NCI-H524 treated with DMSO at 0.1 percent for 48 hours (cell line): Measurements from ENCODE around the gene GJB4.

Source experiments
- DNase-seq: peaks from one replicate; lab custom pipeline; 2025; lab: John Stamatoyannopoulos, UW

The GJB4 gene

DNA sequence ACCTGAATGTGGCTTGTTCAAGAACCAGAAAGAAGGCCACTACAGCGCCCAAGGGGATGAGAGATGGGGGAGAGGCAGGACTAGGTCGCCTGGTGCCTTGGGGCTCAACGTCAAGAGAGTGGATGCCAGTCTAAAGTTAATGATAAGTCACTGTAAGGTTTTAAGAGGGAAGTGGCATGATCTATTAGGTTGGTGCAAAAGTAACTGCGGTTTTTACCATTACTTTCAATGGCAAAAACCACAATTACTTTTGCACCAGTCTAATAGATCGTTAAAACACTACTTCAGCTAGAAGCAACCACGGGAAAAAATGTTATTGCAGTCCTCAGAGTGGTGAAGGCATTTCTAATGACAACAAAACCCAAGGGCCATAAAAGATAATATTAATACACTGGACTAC, 18.8 kb downstream of the GJB4 start:
- no peak for DNase-seq

DNA sequence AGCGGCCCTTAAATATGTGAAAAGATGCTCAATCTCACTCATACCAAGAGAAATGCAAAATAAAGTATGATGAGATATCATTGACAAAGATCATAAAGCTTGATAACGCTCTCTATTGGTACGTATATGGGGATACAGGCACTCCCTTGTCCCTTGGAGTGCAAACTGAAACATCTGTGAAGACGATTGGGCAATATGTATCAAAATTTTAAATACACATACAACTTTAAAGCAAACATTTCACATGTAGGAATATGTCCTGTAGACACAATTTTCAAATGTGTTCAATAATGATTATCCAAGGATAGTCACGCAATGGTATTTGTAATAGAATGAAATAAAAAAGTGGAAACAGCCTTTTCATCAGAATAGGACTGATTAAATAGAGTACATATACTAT, 19.5 kb downstream of the GJB4 start:
- DNase-seq, result no peak

DNA sequence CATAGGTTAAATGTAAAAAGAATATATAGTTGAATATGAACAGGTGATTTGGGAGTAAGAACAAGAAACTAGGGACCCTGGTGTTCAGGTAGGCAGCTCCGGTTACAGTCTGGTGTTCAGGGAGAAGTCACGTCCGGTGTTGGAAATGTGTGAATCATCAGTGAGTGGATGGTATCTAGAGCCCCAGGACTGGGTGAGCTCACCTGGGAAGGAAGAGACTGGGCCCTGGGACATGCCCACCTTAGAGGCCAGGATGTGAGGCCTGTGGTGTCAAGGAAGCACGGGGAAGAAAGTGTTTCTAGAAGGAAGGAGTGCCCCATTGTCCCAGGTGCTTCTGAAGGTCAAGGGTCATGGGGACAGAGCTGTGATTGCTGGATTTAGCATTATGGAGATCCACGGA, 20.0 kb downstream of the GJB4 start:
- DNase-seq, result no peak

DNA sequence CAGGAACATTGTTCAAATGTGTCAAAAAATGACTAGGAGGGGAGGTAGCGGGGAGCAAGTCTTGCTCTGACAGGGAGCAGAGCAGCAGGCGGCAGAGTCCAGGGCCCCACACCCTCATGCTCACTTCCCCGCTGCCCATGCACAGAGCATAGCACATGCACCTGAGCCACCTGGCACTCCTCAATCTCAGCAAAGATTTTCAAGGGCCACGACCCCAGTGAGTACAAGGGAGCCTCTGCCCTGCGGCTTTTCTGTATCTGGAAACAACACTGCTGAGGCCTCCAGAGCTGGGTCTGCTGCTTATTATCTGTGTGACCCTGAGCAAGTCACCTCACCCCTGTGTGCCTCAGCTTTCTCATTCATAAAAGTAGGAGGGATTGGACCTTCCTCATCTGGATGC, 20.4 kb downstream of the GJB4 start:
- no peak for DNase-seq

DNA sequence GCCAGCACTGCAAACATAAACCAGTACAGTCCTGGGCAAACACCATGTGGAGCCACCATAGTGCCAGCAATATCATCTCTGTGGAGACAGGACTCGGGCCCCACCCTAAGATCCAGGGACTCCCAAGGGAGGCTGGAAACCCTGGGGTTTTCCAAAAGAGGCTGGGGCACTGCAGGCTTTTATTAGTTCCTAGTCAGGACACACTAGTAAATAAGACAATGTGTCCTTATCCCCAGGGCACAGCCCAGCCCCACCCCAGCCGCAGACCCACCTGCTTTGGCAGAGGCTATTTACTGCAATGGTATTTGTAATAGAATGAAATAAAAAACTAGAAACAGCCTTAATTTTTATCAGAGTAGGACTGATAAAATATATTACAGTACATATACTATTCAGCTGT, 21.0 kb downstream of the GJB4 start:
- DNase-seq, result no peak

DNA sequence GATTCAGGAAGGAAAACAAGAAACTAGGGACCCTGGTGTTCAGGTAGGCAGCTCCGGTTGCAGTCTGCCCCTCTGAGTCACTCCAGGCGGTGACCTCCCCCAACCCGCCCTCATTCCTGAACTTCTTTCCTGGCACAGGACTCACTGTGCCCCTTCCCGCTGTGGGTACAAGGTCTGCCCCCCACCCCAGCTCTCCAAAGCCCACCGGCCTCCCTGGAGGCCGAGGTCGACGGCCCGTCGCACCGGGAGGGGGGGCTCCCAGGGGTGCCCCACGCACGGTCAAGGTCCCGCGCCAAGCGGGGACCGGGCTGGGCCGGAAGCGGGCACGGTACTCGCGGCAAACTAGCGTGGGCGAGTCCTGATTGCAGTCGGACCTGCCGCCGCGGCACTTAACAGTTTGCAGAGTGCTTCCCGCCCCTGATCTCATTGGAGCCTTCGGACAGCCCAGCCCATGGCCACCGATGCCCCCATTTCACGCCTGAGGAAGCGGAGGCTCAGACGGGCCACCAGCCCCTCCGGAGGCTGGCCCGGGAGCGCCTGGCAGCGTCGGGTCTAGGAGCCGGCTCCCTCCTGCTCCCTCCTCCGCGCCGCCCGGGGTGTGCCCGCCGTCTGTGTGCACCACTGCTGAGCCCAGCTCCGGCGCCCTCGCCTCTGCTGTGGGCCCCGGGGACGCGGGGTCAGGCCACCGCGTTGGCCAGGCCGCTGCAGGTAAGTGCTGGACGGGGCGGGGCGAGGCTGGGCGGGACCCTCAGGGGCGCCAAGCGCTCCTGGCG, 21.7 kb downstream of the GJB4 start, which contains the start of gene GJB3:
Gene GJB3, plus strand, starts transcription at position 144 of the 773 bp plus-strand sequence. CDS start 3,549 bp downstream, outside the sequence.
- no peak for DNase-seq

DNA sequence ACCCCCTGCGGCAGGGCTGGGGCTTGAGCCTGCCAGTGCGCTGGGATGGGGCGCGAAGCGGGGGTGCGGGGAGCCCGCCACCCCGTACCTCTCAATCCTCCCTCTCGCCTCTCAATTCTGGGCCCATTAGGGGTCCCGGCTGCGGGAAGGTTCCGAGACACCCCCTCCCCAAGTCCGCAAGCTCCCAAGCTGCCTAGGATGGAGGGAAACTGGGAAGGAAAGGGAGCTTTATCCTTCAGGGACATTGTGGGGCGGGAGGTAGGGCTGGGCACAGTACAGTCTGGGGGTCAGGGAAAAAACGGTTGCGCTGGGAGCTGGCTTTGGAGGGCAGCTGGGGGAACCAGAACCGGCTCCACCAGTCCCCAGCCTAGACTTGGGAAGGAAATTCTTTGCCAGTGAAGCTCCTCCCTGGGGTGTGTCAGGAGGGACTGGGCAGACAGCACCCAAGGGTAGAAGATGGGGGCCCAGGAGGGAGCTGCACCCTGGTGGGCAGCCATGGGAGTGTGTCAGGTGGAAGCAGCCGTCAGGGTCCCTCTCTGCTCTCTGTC, 22.4 kb downstream of the GJB4 start:
- DNase-seq, result no peak

DNA sequence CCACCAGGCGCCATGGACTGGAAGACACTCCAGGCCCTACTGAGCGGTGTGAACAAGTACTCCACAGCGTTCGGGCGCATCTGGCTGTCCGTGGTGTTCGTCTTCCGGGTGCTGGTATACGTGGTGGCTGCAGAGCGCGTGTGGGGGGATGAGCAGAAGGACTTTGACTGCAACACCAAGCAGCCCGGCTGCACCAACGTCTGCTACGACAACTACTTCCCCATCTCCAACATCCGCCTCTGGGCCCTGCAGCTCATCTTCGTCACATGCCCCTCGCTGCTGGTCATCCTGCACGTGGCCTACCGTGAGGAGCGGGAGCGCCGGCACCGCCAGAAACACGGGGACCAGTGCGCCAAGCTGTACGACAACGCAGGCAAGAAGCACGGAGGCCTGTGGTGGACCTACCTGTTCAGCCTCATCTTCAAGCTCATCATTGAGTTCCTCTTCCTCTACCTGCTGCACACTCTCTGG, 25.2 kb downstream of the GJB4 start:
- DNase-seq, result no peak

DNA sequence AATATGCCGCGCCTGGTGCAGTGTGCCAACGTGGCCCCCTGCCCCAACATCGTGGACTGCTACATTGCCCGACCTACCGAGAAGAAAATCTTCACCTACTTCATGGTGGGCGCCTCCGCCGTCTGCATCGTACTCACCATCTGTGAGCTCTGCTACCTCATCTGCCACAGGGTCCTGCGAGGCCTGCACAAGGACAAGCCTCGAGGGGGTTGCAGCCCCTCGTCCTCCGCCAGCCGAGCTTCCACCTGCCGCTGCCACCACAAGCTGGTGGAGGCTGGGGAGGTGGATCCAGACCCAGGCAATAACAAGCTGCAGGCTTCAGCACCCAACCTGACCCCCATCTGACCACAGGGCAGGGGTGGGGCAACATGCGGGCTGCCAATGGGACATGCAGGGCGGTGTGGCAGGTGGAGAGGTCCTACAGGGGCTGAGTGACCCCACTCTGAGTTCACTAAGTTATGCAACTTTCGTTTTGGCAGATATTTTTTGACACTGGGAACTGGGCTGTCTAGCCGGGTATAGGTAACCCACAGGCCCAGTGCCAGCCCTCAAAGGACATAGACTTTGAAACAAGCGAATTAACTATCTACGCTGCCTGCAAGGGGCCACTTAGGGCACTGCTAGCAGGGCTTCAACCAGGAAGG, 25.8 kb downstream of the GJB4 start:
- no peak for DNase-seq

DNA sequence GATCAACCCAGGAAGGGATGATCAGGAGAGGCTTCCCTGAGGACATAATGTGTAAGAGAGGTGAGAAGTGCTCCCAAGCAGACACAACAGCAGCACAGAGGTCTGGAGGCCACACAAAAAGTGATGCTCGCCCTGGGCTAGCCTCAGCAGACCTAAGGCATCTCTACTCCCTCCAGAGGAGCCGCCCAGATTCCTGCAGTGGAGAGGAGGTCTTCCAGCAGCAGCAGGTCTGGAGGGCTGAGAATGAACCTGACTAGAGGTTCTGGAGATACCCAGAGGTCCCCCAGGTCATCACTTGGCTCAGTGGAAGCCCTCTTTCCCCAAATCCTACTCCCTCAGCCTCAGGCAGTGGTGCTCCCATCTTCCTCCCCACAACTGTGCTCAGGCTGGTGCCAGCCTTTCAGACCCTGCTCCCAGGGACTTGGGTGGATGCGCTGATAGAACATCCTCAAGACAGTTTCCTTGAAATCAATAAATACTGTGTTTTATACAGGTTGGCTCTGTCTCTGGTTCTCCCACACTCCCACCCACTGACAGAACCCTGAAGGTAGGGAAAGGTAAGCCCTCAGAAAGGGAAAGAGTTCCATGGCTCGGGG, 26.4 kb downstream of the GJB4 start:
- no peak for DNase-seq

DNA sequence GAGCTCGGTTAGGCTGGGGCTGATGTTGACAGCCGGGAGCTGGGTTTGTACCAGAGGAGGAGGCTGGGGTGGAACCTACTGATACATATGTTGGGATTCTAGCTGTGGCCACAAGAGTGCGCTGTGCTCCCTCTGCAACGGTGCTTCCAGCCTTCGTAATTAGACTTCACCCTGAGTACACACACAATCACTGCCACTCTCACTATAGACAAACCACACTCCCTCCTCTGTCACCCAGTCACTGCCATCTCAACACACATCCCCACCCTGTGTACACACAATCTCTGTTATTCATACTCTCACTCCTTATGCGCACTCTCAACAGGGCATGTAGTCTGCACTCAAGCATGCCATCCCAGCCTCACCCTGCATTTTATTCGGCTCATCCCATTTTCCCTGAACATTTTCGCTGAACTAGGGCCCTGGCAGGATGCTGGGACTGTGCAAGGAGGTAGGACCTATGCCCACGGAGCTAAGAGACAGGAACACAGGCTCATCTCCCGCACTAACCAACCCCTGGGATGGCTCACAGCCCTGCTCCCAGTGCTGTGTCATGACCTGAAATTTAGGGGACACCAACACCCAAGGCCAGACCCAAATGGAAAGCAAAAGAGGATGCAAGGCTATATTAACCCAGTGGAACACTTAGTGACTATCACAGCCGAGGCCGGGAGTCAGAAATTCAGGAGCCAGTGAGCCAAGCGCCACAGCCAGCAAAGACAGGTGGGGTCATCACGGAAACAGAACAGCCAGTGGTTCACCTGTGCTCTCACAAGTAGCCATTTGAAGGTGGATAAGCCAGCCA, 27.2 kb downstream of the GJB4 start:
- DNase-seq, result peak; percentile 53

DNA sequence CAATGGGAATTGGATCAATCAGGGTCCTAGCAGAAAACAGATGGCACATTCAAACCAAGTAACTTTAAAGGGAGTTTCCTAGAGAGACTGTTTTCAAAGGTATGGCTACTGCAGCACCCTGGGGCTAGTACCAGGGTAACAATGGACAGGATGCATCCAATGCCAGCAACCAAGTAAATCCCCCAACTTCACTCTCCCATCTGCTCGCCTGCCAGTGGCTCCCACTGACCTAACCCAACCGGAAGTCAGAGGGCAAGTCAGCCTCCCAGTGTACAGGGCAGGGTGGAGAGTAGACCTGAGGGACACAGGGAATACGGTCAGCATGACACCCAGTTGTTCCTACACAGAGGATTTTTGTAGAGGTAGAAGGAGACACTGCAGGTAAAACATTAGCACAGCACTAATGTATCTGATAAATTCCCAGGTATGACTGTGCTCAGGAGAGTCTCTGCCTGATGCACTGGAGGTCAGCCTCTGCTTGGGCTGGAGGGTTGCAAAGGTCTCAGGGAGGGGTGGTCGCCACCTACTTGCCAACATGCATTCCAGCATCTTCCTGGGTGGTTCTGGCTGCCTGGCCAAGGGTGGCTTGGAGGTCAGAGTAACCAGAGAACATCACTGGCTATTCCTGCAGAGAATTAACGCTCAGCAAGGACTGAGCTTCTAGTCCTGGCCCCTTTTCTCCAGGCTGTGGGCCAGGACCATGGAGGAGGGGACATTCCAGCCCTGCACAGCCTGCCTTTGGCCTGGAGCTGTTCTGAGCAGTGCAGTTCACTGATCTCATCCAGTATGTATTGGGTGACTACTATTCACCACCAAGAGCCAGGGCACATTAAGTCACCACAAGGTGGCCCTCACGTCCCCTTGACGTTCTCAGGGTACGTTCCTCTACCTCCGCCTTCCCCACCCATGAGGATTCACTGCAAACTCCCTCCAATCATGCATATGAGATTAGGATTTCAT, 28.2 kb downstream of the GJB4 start:
- DNase-seq, result peak; percentile 22

DNA sequence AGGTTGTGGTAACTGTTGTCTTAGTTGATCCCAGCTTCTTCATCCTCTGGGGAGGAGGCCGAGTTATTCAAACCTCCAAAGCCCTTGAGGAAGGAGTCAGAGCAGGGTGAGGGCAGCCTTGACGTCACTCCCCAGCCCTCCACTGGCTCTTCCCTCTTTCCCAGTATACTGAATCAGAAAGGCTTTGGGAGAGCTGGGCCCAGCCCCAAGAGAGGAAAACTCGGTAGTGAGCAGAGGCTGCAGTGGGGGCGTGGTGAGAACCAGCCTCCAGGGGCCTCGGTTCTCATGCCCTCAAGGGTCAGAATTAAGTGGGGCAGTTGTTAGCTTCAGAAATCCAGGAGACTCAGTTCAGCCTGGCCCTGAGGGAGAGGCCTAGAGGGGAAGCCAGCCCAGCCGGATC, 31.4 kb downstream of the GJB4 start:
- no peak for DNase-seq

DNA sequence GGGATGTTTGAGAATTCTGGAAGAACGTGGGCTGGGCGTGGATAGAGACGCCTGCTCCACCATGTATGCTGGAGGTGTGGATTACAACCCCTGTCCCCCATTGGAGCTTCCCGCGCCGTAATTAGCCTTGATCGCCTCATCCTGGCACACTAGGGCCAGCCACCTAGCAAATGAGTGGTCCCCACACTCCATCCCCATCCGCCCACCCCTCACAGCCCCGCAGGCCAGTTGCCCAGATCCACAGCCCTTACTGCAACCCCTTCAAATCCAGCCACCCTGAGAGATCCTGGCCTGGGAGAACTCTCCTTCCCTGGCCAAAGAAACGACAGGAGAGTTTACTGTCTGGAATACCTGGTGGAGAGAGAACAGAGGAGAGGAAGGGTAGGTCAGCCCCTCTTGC, 32.9 kb downstream of the GJB4 start:
- no peak for DNase-seq

DNA sequence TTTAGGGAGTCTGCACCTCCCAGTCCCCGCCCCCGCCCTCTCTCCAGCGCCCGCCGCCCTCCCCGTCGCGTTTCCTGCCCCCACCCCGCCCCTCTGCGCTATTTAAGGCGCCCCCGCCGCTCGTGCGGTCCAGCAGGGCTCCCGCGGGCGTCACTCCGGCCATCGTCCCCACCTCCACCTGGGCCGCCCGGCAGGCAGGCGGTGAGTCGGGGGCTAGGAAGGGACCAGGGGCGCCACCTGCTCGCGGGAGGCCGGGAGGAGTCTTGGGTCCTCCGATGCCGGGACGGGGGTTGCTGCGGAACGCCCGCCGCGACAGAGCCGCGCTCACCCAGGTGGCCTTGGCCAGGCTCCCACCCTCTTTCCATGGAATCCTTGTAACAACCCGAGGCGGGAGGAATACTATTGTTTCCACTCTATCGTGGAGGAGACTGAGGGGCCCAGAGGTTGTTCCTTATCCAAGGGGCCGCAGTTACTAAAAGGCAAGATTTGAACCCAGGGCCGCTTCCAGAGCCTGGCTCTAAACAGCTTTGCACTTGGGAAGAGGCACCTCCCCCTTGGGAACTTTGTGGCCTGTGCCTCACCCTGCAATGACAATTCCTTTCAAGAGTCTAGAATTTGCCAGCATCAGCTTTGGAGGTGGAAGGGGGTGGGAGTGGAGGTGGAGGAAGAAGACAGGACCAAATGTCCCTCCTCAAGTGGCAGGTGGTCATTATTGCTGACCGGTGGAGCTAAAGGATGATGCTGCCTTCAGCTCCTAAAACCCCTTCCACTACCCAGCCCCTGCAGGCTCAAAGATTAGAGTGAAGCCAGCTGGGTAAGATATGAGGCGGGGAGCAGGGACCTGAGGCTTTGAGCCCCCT, 33.6 kb downstream of the GJB4 start, which contains the start of gene GJA4:
Gene GJA4, plus strand, starts transcription at position 132 of the 860 bp plus-strand sequence. CDS start 1,215 bp downstream, outside the sequence.
- no peak for DNase-seq

DNA sequence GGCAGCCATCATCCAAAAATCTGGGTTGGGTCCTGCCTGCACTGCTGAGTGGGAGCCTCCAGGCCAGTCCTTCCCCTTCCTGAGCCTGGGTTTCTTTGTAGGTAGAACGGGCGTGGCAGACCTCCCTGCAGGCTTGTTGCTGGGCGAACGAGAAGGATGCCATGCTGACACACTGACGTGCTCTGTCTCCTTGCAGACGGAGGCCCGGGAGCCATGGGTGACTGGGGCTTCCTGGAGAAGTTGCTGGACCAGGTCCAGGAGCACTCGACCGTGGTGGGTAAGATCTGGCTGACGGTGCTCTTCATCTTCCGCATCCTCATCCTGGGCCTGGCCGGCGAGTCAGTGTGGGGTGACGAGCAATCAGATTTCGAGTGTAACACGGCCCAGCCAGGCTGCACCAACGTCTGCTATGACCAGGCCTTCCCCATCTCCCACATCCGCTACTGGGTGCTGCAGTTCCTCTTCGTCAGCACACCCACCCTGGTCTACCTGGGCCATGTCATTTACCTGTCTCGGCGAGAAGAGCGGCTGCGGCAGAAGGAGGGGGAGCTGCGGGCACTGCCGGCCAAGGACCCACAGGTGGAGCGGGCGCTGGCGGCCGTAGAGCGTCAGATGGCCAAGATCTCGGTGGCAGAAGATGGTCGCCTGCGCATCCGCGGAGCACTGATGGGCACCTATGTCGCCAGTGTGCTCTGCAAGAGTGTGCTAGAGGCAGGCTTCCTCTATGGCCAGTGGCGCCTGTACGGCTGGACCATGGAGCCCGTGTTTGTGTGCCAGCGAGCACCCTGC, 34.7 kb downstream of the GJB4 start:
- DNase-seq, result no peak

DNA sequence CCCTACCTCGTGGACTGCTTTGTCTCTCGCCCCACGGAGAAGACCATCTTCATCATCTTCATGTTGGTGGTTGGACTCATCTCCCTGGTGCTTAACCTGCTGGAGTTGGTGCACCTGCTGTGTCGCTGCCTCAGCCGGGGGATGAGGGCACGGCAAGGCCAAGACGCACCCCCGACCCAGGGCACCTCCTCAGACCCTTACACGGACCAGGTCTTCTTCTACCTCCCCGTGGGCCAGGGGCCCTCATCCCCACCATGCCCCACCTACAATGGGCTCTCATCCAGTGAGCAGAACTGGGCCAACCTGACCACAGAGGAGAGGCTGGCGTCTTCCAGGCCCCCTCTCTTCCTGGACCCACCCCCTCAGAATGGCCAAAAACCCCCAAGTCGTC, 35.2 kb downstream of the GJB4 start:
- no peak for DNase-seq

DNA sequence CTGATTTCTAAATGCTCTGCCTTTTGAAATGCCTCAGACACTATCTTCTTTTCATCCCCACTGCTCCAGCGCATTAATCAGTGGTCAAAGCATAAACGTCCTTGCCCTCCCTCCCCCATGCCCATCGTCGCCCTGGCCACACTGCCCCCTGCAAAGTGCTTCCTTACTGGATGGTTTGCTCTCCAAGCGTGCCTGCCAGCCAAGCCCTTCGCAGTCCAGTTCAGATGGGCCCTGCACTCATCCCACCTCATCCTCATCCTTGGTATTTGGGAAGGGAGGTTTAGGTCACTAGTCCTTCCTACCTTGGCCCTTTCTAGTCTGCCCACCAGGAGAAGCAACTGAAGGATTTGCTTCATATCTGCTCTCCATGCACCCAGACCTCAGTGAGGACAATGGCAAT, 36.4 kb downstream of the GJB4 start:
- no peak for DNase-seq

DNA sequence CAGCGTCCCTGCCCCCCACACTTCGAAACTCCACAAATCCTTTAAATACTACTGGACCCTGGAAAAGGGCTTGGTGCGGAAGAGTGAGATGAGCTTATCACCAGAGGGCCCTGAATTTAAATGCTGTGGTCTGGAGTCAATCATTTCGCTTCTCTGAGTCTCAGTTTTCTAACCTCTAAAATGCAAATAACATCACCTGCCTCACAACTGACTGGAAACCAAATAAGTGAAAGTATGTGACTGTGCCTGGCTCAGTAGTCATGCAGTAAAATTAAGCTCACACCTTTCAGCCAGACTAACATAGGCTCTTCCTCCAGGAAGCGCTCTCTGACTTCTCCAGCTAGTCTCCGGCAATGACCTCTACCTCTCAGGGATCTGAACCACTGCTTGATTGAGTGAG, 37.5 kb downstream of the GJB4 start:
- DNase-seq, result no peak
